ENCODE data around the gene XIRP1.

DNA sequence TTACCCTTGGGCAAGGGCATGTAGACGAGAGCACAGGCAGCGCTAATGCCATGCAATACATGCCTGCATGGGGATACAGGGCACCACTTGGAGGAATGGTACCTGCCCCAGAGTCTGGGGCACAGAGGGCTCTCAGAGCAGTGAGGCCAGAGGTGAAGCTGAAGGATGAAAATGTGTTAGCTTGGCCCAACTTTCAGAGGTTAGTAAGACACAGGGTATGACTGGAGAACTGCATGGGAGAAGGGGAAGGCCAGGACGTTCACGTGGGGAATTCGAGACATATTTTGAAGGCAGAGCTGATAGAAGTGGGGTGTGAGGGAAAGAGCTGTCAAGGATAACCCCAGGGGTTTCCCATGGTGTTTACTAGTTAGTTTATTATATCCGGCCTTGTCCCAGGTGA lies 58.6 kb downstream of the XIRP1 start:
- TF ChIP-seq, protein P1, sequence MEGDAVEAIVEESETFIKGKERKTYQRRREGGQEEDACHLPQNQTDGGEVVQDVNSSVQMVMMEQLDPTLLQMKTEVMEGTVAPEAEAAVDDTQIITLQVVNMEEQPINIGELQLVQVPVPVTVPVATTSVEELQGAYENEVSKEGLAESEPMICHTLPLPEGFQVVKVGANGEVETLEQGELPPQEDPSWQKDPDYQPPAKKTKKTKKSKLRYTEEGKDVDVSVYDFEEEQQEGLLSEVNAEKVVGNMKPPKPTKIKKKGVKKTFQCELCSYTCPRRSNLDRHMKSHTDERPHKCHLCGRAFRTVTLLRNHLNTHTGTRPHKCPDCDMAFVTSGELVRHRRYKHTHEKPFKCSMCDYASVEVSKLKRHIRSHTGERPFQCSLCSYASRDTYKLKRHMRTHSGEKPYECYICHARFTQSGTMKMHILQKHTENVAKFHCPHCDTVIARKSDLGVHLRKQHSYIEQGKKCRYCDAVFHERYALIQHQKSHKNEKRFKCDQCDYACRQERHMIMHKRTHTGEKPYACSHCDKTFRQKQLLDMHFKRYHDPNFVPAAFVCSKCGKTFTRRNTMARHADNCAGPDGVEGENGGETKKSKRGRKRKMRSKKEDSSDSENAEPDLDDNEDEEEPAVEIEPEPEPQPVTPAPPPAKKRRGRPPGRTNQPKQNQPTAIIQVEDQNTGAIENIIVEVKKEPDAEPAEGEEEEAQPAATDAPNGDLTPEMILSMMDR (conservative IDR thresholded peaks at IDR 0.05), result no peak
- TF ChIP-seq ZFX (IDR thresholded peaks at IDR 0.05), result no peak
